ENCODE measurements around the gene MRPL19.

Gene MRPL19

DNA sequence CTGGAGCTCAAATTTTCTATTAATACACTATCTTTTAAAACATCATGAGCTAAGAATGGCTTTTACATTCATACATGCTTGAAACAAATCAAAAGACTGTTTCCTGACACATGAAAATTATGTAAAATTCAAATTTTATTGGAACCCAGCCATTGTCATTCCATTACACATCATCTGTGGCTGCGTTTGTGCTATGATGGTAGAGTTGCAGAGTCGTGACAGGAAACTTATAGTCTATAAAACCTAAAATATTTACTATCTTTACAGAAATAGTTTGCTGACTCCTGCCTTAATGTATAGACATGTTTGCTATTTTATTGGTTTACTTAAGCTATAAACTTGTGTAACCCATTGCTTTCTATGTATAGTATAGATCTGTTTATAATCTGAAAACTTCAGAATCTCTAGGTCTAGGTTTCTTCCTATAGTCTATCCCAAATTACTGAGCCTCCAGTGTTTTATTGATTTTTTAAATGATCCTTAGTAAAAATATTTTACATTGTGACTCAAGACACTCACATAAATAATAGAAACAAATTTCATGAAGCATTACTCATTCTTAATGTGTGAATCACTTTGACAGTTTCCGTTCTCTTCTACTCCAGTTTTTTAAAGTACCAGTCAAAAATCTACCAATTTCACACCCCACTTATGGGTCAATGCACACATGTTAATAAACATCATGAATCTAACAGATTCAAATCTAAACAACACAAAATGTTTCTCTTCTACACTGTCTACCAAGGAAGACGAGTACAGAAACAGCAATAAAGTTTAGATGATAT is 26.4 kb upstream of the MRPL19 start:
- no peaks in the 10 kb centered on the region for H3K9me3 ChIP-seq (ENCODE audit: control insufficient read depth, insufficient read depth, low read length)
- no peaks in the 10 kb centered on the region for H3K9me2 ChIP-seq (replicated peaks; ENCODE audit: control insufficient read depth, low read length)
- no peaks in the 10 kb centered on the region for H3K36me3 ChIP-seq (ENCODE audit: control insufficient read depth, low read length)
- no peak overlapping the region for H3K4me3 ChIP-seq (ENCODE audit: low read length)
- H3F3A ChIP-seq (ENCODE audit: control insufficient read depth, insufficient read depth) = no peaks in the 10 kb centered on the region
- no peak for TF ChIP-seq EZH2phosphoT487 (IDR thresholded peaks at IDR 0.05; ENCODE audit: borderline replicate concordance, low read length)
- TF ChIP-seq, protein P1, sequence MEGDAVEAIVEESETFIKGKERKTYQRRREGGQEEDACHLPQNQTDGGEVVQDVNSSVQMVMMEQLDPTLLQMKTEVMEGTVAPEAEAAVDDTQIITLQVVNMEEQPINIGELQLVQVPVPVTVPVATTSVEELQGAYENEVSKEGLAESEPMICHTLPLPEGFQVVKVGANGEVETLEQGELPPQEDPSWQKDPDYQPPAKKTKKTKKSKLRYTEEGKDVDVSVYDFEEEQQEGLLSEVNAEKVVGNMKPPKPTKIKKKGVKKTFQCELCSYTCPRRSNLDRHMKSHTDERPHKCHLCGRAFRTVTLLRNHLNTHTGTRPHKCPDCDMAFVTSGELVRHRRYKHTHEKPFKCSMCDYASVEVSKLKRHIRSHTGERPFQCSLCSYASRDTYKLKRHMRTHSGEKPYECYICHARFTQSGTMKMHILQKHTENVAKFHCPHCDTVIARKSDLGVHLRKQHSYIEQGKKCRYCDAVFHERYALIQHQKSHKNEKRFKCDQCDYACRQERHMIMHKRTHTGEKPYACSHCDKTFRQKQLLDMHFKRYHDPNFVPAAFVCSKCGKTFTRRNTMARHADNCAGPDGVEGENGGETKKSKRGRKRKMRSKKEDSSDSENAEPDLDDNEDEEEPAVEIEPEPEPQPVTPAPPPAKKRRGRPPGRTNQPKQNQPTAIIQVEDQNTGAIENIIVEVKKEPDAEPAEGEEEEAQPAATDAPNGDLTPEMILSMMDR (IDR thresholded peaks at IDR 0.05; ENCODE audit: low read depth, low read length, poor library complexity, severe bottlenecking) = no peak
- no peak overlapping the region for H3K4me2 ChIP-seq (ENCODE audit: low read length)
- peaks cover 10% of the 10 kb centered on the region for H3K27me3 ChIP-seq (ENCODE audit: control insufficient read depth, low read length)
- no peaks in the 10 kb centered on the region for H3K79me2 ChIP-seq (ENCODE audit: control insufficient read depth, low read length)
- H3K27ac ChIP-seq (ENCODE audit: low read depth, low read length) = no peak overlapping the region
- H4K20me1 ChIP-seq (ENCODE audit: control insufficient read depth, insufficient read depth, low read depth, low read length) = no peaks in the 10 kb centered on the region
- H3K4me1 ChIP-seq (ENCODE audit: control insufficient read depth, low read length) = no peaks in the 10 kb centered on the region

DNA sequence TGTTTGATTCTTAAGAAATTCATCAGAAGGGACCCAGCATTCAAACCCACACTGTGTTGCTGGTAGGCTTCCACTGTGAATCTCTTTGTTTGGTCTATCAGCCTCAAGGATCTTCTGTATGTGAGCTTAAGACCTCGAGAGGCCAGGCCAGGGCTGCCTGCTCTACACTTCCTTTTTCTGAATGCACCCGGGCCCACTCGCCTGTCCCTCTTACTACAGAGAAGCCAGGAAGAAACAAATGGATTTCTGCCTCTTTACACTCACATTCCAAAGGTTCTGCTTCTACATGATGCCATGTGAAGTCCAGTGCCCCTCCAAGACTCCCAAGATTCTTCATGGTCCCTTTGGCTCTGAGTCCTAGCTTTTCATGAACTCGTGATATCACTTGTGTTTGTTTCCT is 25.4 kb upstream of the MRPL19 start:
- no peak for TF ChIP-seq EZH2phosphoT487 (IDR thresholded peaks at IDR 0.05; ENCODE audit: borderline replicate concordance, low read length)
- TF ChIP-seq, protein P1 (IDR thresholded peaks at IDR 0.05; ENCODE audit: low read depth, low read length, poor library complexity, severe bottlenecking) = no peak
- H3K9me2 ChIP-seq (replicated peaks; ENCODE audit: control insufficient read depth, low read length) = no peaks in the 10 kb centered on the region
- H3F3A ChIP-seq (ENCODE audit: control insufficient read depth, insufficient read depth) = no peaks in the 10 kb centered on the region
- no peaks in the 10 kb centered on the region for H3K79me2 ChIP-seq (ENCODE audit: control insufficient read depth, low read length)
- H3K4me1 ChIP-seq (ENCODE audit: control insufficient read depth, low read length) = no peaks in the 10 kb centered on the region
- H3K4me2 ChIP-seq (ENCODE audit: low read length) = no peak overlapping the region
- H3K36me3 ChIP-seq (ENCODE audit: control insufficient read depth, low read length) = no peaks in the 10 kb centered on the region
- H3K4me3 ChIP-seq (ENCODE audit: low read length) = no peak overlapping the region
- H3K27ac ChIP-seq (ENCODE audit: low read depth, low read length) = no peak overlapping the region
- H3K27me3 ChIP-seq (ENCODE audit: control insufficient read depth, low read length) = peaks cover 10% of the 10 kb centered on the region
- no peaks in the 10 kb centered on the region for H3K9me3 ChIP-seq (ENCODE audit: control insufficient read depth, insufficient read depth, low read length)
- H4K20me1 ChIP-seq (ENCODE audit: control insufficient read depth, insufficient read depth, low read depth, low read length) = no peaks in the 10 kb centered on the region

DNA sequence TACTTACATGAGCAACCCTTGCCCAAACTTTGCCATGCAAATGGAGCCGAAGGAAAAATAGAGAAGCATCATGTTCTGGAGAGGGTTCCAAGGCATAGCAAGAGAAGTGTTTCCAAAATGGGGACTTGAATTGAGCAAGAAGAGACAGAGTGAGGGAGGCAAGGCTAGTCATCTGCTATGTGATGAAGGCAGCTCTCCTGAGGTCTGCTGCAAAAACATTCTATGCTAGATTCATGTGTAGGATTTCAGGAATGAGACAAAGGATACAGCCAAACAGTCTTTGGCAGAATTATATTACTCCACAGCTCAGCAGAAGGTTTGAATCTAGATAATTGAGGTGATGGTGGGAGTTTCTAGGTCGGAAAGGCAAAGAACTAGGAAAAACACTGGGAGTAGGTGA is 24.1 kb upstream of the MRPL19 start:
- Histone ChIP-seq H3K9me3 (ENCODE audit: control insufficient read depth, insufficient read depth, low read length) (no peaks in the 10 kb centered on the region), H3K27me3 (ENCODE audit: control insufficient read depth, low read length) (peaks cover 10% of the 10 kb centered on the region), H4K20me1 (ENCODE audit: control insufficient read depth, insufficient read depth, low read depth, low read length) (no peaks in the 10 kb centered on the region), H3K4me2 (ENCODE audit: low read length) (no peak overlapping the region), H3K79me2 (ENCODE audit: control insufficient read depth, low read length) (no peaks in the 10 kb centered on the region), H3K27ac (ENCODE audit: low read depth, low read length) (no peak overlapping the region), H3F3A (ENCODE audit: control insufficient read depth, insufficient read depth) (no peaks in the 10 kb centered on the region), H3K9me2 (replicated peaks; ENCODE audit: control insufficient read depth, low read length) (no peaks in the 10 kb centered on the region), H3K36me3 (ENCODE audit: control insufficient read depth, low read length) (no peaks in the 10 kb centered on the region), H3K4me3 (ENCODE audit: low read length) (no peak overlapping the region), H3K4me1 (ENCODE audit: control insufficient read depth, low read length) (no peaks in the 10 kb centered on the region)
- TF ChIP-seq, protein P1 (IDR thresholded peaks at IDR 0.05; ENCODE audit: low read depth, low read length, poor library complexity, severe bottlenecking) = no peak
- no peak for TF ChIP-seq EZH2phosphoT487 (IDR thresholded peaks at IDR 0.05; ENCODE audit: borderline replicate concordance, low read length)

Data from DOHH2 (cell line).